HCT116 (cell line): ENCODE measurements around the gene VPS41. TPM values are rescaled to one million over a fixed set of nuclear protein-coding genes. Genes with fewer than 3 reads are reported as not detected.

Experiments
- ATAC-seq: fragments of 200-7000 bp; cut with Tn5 transposase; 2 replicates; pipeline ENCODE4 v1.9.1; 2020; ENCODE audit warnings: mild to moderate bottlenecking, moderate library complexity
- BruUV-seq: library from RNA; stranded (reverse); fragments of 400-500 nt; replicated peaks from 2 replicates; lab custom pipeline; 2021; lab: Mats Ljungman, UMichigan
- CTCF ChIA-PET: fragments of 300-600 bp; sonication (Branson Sonifier 250); formaldehyde crosslinking; loops from one replicate; lab custom pipeline; 2021; ENCODE audit warnings: antibody characterized with exemption; lab: Charles Lee
- POLR2A ChIA-PET: fragments of 300-600, 350-600 bp; sonication (Branson Sonifier 250); formaldehyde crosslinking; loops from one replicate; lab custom pipeline; 2021; ENCODE audit warnings: antibody characterized with exemption; lab: Charles Lee
- RAD21 ChIA-PET, 2 experiments: fragments of 300-600 bp; sonication (Branson Sonifier 250); formaldehyde crosslinking; loops; one replicate each; lab custom pipeline; 2023; ENCODE audit warnings: low total read pairs in 2 of 2; ENCODE audit not compliant: uncharacterized antibody in 2 of 2, unreplicated experiment in 2 of 2, low non-redundant PET in 1 of 2; lab: Charles Lee
- DNase-seq: peaks from one replicate; pipeline ENCODE4 v3.0.0-alpha.2; 2010; ENCODE audit warnings: low read depth, low spot score
- H2AFZ ChIP-seq: fragments of 200-600 bp; shearing (Covaris generic), sonication (generic); 2 replicates; pipeline ENCODE4 v1.6.1; 2017; ENCODE audit warnings: low read depth, mixed run types, mixed read lengths, antibody characterized with exemption, low read length; ENCODE audit not compliant: poor library complexity, severe bottlenecking
- H3K27ac ChIP-seq: 2 replicates; pipeline ENCODE4 v1.5.1; 2012; ENCODE audit warnings: low read depth, low read length
- H3K27me3 ChIP-seq: fragments of 200-600 bp; sonication (generic); 2 replicates; pipeline ENCODE4 v1.6.1; 2016; ENCODE audit warnings: mixed run types, low read length, mixed read lengths; ENCODE audit not compliant: insufficient read depth
- H3K36me3 ChIP-seq, 2 experiments: fragments of 200-500 bp in 1 of 2; fragments of 200-600 bp in 1 of 2; sonication (Bioruptor generic) in 1 of 2; sonication (generic) in 1 of 2; 2 replicates each; pipeline versions ENCODE4 v1.5.1 to v1.6.1; 2014 to 2016; ENCODE audit warnings: low read length in 2 of 2, inconsistent platforms in 1 of 2, mixed read lengths in 1 of 2, mixed run types in 1 of 2; ENCODE audit not compliant: insufficient read depth in 2 of 2, control insufficient read depth in 1 of 2
- H3K4me1 ChIP-seq, 2 experiments: fragments of 200-600 bp in 1 of 2; sonication (generic) in 1 of 2; 2 replicates each; pipeline versions ENCODE4 v1.5.1 to v1.6.1; 2012 to 2017; ENCODE audit warnings: low read length in 2 of 2, inconsistent platforms in 1 of 2, mild to moderate bottlenecking in 1 of 2, mixed read lengths in 1 of 2, mixed run types in 1 of 2, moderate library complexity in 1 of 2; ENCODE audit not compliant: insufficient read depth in 2 of 2, control insufficient read depth in 1 of 2
- H3K4me2 ChIP-seq: fragments of 200-600 bp; sonication (generic); 2 replicates; pipeline ENCODE4 v1.6.1; 2017; ENCODE audit warnings: mixed run types, low read length, mixed read lengths
- H3K4me3 ChIP-seq, 2 experiments: fragments of 200-600 bp in 1 of 2; sonication (generic) in 1 of 2; replicated peaks in 1 of 2; 2 replicates each; pipeline ENCODE4 v1.5.1; 2011 to 2016; ENCODE audit warnings: low read length in 2 of 2, control low read depth in 1 of 2, low read depth in 1 of 2, mild to moderate bottlenecking in 1 of 2, mixed read lengths in 1 of 2, mixed run types in 1 of 2
- H3K79me2 ChIP-seq: fragments of 200-600 bp; sonication (generic); 2 replicates; pipeline ENCODE4 v1.6.1; 2017; ENCODE audit warnings: mild to moderate bottlenecking, mixed run types, low read length, moderate library complexity, mixed read lengths; ENCODE audit not compliant: insufficient read depth
- H3K9ac ChIP-seq: fragments of 200-600 bp; sonication (generic); 2 replicates; pipeline ENCODE4 v1.6.1; 2016; ENCODE audit warnings: low read length, mixed read lengths
- H3K9me2 ChIP-seq: fragments of 200-600 bp; sonication (generic), shearing (Covaris generic); 2 replicates; pipeline ENCODE4 v1.6.1; 2017; ENCODE audit warnings: mixed run types, mild to moderate bottlenecking, moderate library complexity; ENCODE audit not compliant: insufficient read depth
- H3K9me3 ChIP-seq, 2 experiments: fragments of 200-500 bp in 1 of 2; fragments of 200-600 bp in 1 of 2; sonication (Bioruptor generic) in 1 of 2; sonication (generic) in 1 of 2; 2 replicates each; pipeline ENCODE4 v1.6.1; 2014 to 2017; ENCODE audit warnings: low read length in 2 of 2, mixed read lengths in 2 of 2, inconsistent platforms in 1 of 2, low read depth in 1 of 2, mild to moderate bottlenecking in 1 of 2, mixed run types in 1 of 2, moderate library complexity in 1 of 2; ENCODE audit not compliant: control insufficient read depth in 1 of 2, insufficient read depth in 1 of 2
- H4K20me1 ChIP-seq: fragments of 200-600 bp; sonication (generic), shearing (Covaris generic); 2 replicates; pipeline ENCODE4 v1.6.1; 2017; ENCODE audit warnings: mixed run types, mild to moderate bottlenecking, moderate library complexity; ENCODE audit not compliant: insufficient read depth
- CEBPB ChIP-seq: IDR thresholded peaks from 2 replicates; pipeline ENCODE4 v1.6.1; 2012; ENCODE audit warnings: low read depth
- CTCF ChIP-seq, 3 experiments: fragments of 200-600 bp in 1 of 3; sonication (generic) in 1 of 3; IDR thresholded peaks in 2 of 3; conservative IDR thresholded peaks in 1 of 3; 2 replicates each; pipeline ENCODE4 v1.5.1; 2012 to 2017; ENCODE audit warnings: low read depth in 2 of 3, low read length in 2 of 3, antibody characterized with exemption in 1 of 3, borderline replicate concordance in 1 of 3, control low read depth in 1 of 3, mild to moderate bottlenecking in 1 of 3, mixed read lengths in 1 of 3, mixed run types in 1 of 3, moderate library complexity in 1 of 3; ENCODE audit not compliant: insufficient read depth in 1 of 3
- ELF1 ChIP-seq: IDR thresholded peaks from 2 replicates; pipeline ENCODE4 v1.6.1; 2012; ENCODE audit warnings: low read depth, borderline replicate concordance
- EZH2 ChIP-seq: fragments of 200-600 bp; sonication (generic); IDR thresholded peaks from 2 replicates; pipeline ENCODE4 v1.6.1; 2017; ENCODE audit warnings: antibody characterized with exemption, mixed run types
- EZH2phosphoT487 ChIP-seq: fragments of 200-600 bp; IDR thresholded peaks from 2 replicates; pipeline ENCODE4 v1.6.1; 2018; ENCODE audit warnings: antibody characterized with exemption, borderline replicate concordance
- POLR2AphosphoS5 ChIP-seq: IDR thresholded peaks from 2 replicates; pipeline ENCODE4 v1.6.1; 2011; ENCODE audit warnings: mild to moderate bottlenecking, low read depth, low read length, moderate library complexity
- SIN3A ChIP-seq: IDR thresholded peaks from 2 replicates; pipeline ENCODE4 v1.6.1; 2012; ENCODE audit warnings: low read depth
- SP1 ChIP-seq: IDR thresholded peaks from 2 replicates; pipeline ENCODE4 v1.6.1; 2012; ENCODE audit warnings: low read depth
- TCF7L2 ChIP-seq: IDR thresholded peaks from 2 replicates; pipeline ENCODE4 v1.7.0; 2011; ENCODE audit warnings: borderline replicate concordance, inconsistent platforms; ENCODE audit not compliant: insufficient read depth, insufficient read length; ENCODE audit errors: extremely low read depth
- YY1 ChIP-seq: IDR thresholded peaks from 2 replicates; pipeline ENCODE4 v1.6.1; 2011; ENCODE audit warnings: low read length, low read depth, moderate library complexity, mild to moderate bottlenecking; ENCODE audit not compliant: insufficient replicate concordance; ENCODE audit errors: extremely low read depth
- ZBTB33 ChIP-seq: IDR thresholded peaks from 2 replicates; pipeline ENCODE4 v1.6.1; 2011; ENCODE audit warnings: mild to moderate bottlenecking, low read length, moderate library complexity; ENCODE audit not compliant: insufficient replicate concordance; ENCODE audit errors: extremely low read depth
- ZFX ChIP-seq: fragments of 450-650 bp; IDR thresholded peaks from 2 replicates; pipeline ENCODE4 v1.6.1; 2017
- ZNF274 ChIP-seq: fragments of 200-500 bp; sonication (Bioruptor generic); IDR thresholded peaks from 2 replicates; pipeline ENCODE4 v1.6.1; 2014; ENCODE audit warnings: mild to moderate bottlenecking, low read depth, low read length, inconsistent platforms
- intact Hi-C: fragments of 100-400 bp; cut with micrococcal nuclease; formaldehyde crosslinking; loops from 2 replicates; pipeline ENCODE4 v1.10.0; 2022
- total RNA-seq: library from RNA; stranded (reverse); gene quantifications from one replicate; pipeline ENCODE4 v1.2.1, GENCODE V29; 2021; ENCODE audit not compliant: unreplicated experiment

Gene VPS41
- total RNA-seq, 1 experiment from 2014 or later = 72.2 TPM

GRCh38 chr7:38744746-38745145 is 164.2 kb downstream of the VPS41 start:
- Histone ChIP-seq H3K79me2 (no peaks in the 10 kb centered on the region), H4K20me1 (no peaks in the 10 kb centered on the region), H2AFZ (no peak overlapping the region), H3K27ac (no peak overlapping the region), H3K9me3 (no peaks in the 10 kb centered on the region), H3K4me1 (no peaks in the 10 kb centered on the region), H3K9me2 (no peaks in the 10 kb centered on the region), H3K9ac (no peak overlapping the region), H3K4me2 (no peak overlapping the region), H3K36me3 (0 out of 4 replicates have a peak, but pooled peaks cover 0 to 3% of the 10 kb centered on the region in 2 experiments), H3K4me3 (no peak overlapping the region), H3K27me3 (no peaks in the 10 kb centered on the region)
- ChIA-PET RAD21 (no interaction called here), CTCF (no interaction called here), POLR2A (no interaction called here)
- intact Hi-C loops = no loop called here
- DNase-seq (no peak), ATAC-seq (no peak)
- no peak for TF ChIP-seq SP1
- no peak for TF ChIP-seq TCF7L2
- no peak for TF ChIP-seq ZBTB33
- no peak for TF ChIP-seq CTCF (IDR thresholded peaks at IDR 0.05 in 2 of 3, conservative IDR thresholded peaks at IDR 0.05 in 1 of 3; ENCODE audit: borderline replicate concordance in 1 of 3, insufficient read depth in 1 of 3, low read depth in 2 of 3, low read length in 2 of 3)
- TF ChIP-seq ZFX = no peak
- no peak for TF ChIP-seq CEBPB
- TF ChIP-seq ZNF274 = no peak
- no peak for TF ChIP-seq YY1
- TF ChIP-seq EZH2 = no peak
- no peak for TF ChIP-seq ELF1
- TF ChIP-seq SIN3A = no peak
- TF ChIP-seq EZH2phosphoT487 = no peak
- TF ChIP-seq POLR2AphosphoS5 = no peak
- BruUV-seq = no TSS peak
